CD4-positive, alpha-beta memory T cell (primary cell): ENCODE data around the gene CBL. TPM values are rescaled to one million over a fixed set of nuclear protein-coding genes. Genes with fewer than 3 reads are reported as not detected.

Source experiments
- CTCF ChIA-PET: fragments of 350-600 bp; sonication (Branson Sonifier 250); formaldehyde crosslinking; loops from one replicate; lab custom pipeline; 2021; ENCODE audit warnings: inconsistent platforms; ENCODE audit not compliant: partially characterized antibody; lab: Charles Lee
- POLR2A ChIA-PET: fragments of 350-600 bp; sonication (Branson Sonifier 250); formaldehyde crosslinking; loops from one replicate; lab custom pipeline; 2021; ENCODE audit not compliant: partially characterized antibody; lab: Charles Lee
- DNase-seq, 5 donors: peaks; one replicate each; pipeline versions ENCODE4 v3.0.0 to v3.0.0-alpha.2; 2020 to 2022; ENCODE audit warnings: mixed read lengths in 1 of 5
- H3K27ac ChIP-seq: one replicate; pipeline ENCODE4 v1.7.0; 2013; ENCODE audit warnings: low read depth, low read length
- H3K27me3 ChIP-seq: 2 replicates; pipeline ENCODE4 v1.7.0; 2013; ENCODE audit warnings: mild to moderate bottlenecking, low read length, moderate library complexity; ENCODE audit not compliant: insufficient read depth
- H3K36me3 ChIP-seq: 2 replicates; pipeline ENCODE4 v1.7.0; 2013; ENCODE audit warnings: mild to moderate bottlenecking, low read length, moderate library complexity; ENCODE audit not compliant: insufficient read depth
- H3K4me1 ChIP-seq: 2 replicates; pipeline ENCODE4 v1.7.0; 2013; ENCODE audit warnings: mild to moderate bottlenecking, low read length, moderate library complexity; ENCODE audit not compliant: insufficient read depth
- H3K4me3 ChIP-seq, 2 donors: one replicate each; pipeline ENCODE4 v1.7.0; 2013; ENCODE audit warnings: low read length in 2 of 2, mild to moderate bottlenecking in 1 of 2
- H3K9me3 ChIP-seq, 2 donors: one replicate each; pipeline ENCODE4 v1.7.0; 2013; ENCODE audit warnings: low read length in 2 of 2, control low read depth in 1 of 2; ENCODE audit not compliant: control insufficient read depth in 1 of 2
- H3K27ac Mint-ChIP-seq, 7 donors: one replicate each; pipeline ENCODE4 v1.8.0; 2020 to 2021; ENCODE audit warnings: mixed read lengths in 7 of 7, mild to moderate bottlenecking in 6 of 7, inconsistent platforms in 3 of 7, moderate library complexity in 3 of 7
- H3K27me3 Mint-ChIP-seq, 2 donors: one replicate each; pipeline ENCODE4 v1.8.0; 2020 to 2021; ENCODE audit warnings: mixed read lengths in 2 of 2
- H3K36me3 Mint-ChIP-seq, 2 donors: one replicate each; pipeline ENCODE4 v1.8.0; 2020 to 2021; ENCODE audit warnings: mixed read lengths in 2 of 2, inconsistent platforms in 1 of 2, mild to moderate bottlenecking in 1 of 2
- H3K4me1 Mint-ChIP-seq, 4 donors: one replicate each; pipeline ENCODE4 v1.8.0; 2020 to 2021; ENCODE audit warnings: mixed read lengths in 4 of 4, mild to moderate bottlenecking in 1 of 4
- H3K4me3 Mint-ChIP-seq, 8 donors: one replicate each; pipeline ENCODE4 v1.8.0; 2020 to 2021; ENCODE audit warnings: mixed read lengths in 8 of 8, mild to moderate bottlenecking in 7 of 8, moderate library complexity in 6 of 8, inconsistent platforms in 3 of 8
- H3K9me3 Mint-ChIP-seq, 8 donors: one replicate each; pipeline ENCODE4 v1.8.0; 2020 to 2021; ENCODE audit warnings: mixed read lengths in 8 of 8, mild to moderate bottlenecking in 5 of 8, inconsistent platforms in 3 of 8, moderate library complexity in 1 of 8
- intact Hi-C: fragments of 100-400 bp; cut with micrococcal nuclease; formaldehyde crosslinking; loops from one replicate; pipeline ENCODE4 v1.15.1; 2023
- microRNA-seq: library from miRNA; unstranded; fragments of <30 nt; microRNA quantifications from one replicate; pipeline ENCODE4 v1.2.0, GENCODE V29; 2021; ENCODE audit warnings: borderline replicate concordance, borderline number of aligned reads, borderline microRNAs expressed, mixed read lengths
- polyA plus RNA-seq, 2 donors: library from polyadenylated mRNA; unstranded; fragments of 300-500 nt; fragmentation: Illumina TruSeq; gene quantifications; one replicate each; pipeline ENCODE4 v1.2.3, GENCODE V29; 2021
- total RNA-seq, 2 experiments: library from RNA; stranded (reverse); gene quantifications; one replicate each; pipeline ENCODE4 v1.2.3, GENCODE V29; 2021

Gene CBL
- total and polyA plus RNA-seq, 4 experiments from 2014 or later: 3.6 to 39.8 (median 27.6) TPM

GRCh38 chr11:119357074-119357473 is 150.9 kb downstream of the CBL start:
- POLR2A ChIA-PET: interaction anchor here (3.7 kb wide), 1 partner anchor 24 kb away, joined by 16 read pairs; the partner anchor contains the start of gene USP2
- peaks cover 3 to 12% (median 6%) of the 10 kb centered on the region in 4 donors for H3K4me1 Mint-ChIP-seq
- H3K9me3 Mint-ChIP-seq: no peaks in the 10 kb centered on the region
- H3K36me3 ChIP-seq: no peaks in the 10 kb centered on the region
- CTCF ChIA-PET: interaction anchor here (0.6 to 4.7 kb wide), 16 partner anchors 8 to 1420 kb away, joined by 4 to 179 read pairs (median 10); partner anchors contain the start of genes C1QTNF5, MFRP, NECTIN1 and USP2
- peaks cover 5% of the 10 kb centered on the region for H3K4me1 ChIP-seq
- H3K9me3 ChIP-seq: no peaks in the 10 kb centered on the region
- no peaks in the 10 kb centered on the region for H3K36me3 Mint-ChIP-seq
- no peak overlapping the region for H3K4me3 ChIP-seq
- no peak overlapping the region for H3K27ac ChIP-seq
- H3K27me3 ChIP-seq: no peaks in the 10 kb centered on the region
- H3K4me3 Mint-ChIP-seq: peak overlapping the region; percentile 39 to 80 (median 64)
- DNase-seq: no peak
- H3K27me3 Mint-ChIP-seq: peaks cover 6 to 8% of the 10 kb centered on the region in 2 donors
- H3K27ac Mint-ChIP-seq: peak overlapping the region in 4 of 7 donors; percentile 28 to 87 (median 41)
- intact Hi-C loops: no loop called here

Small RNA genes within 50 kb of the gene (microRNA-seq; reads per million reads assigned to microRNA genes)
- not detected for gene MIR6756

Other genes starting within 250 kb of the CBL start
- gene FOXR1, start 234.6 kb upstream of the CBL start, total RNA-seq: not detected
- not detected for gene FOXR1, start 234.6 kb upstream of the CBL start, polyA plus RNA-seq
- 100 to 1,000 TPM; 109 to 114 TPM for gene CENATAC, start 208.2 kb upstream of the CBL start, total RNA-seq
- 10 to 100 TPM; 13.3 to 16.9 TPM for gene CENATAC, start 208.2 kb upstream of the CBL start, polyA plus RNA-seq
- 1,000 to 10,000 TPM; 2,545 to 2,705 TPM for gene RPS25, start 188.0 kb upstream of the CBL start, total RNA-seq
- gene RPS25, start 188.0 kb upstream of the CBL start, polyA plus RNA-seq: 1,000 to 10,000 TPM; 4,676 to 5,786 TPM
- gene TRAPPC4, start 187.6 kb upstream of the CBL start, total RNA-seq: 10 to 100 TPM; 89.2 to 97.3 TPM
- 100 to 1,000 TPM in 1 of 2 donors, 10 to 100 TPM in 1; 92.1 to 116 TPM for gene TRAPPC4, start 187.6 kb upstream of the CBL start, polyA plus RNA-seq
- 10 to 100 TPM; 14.6 to 14.8 TPM for gene SLC37A4, start 175.5 kb upstream of the CBL start, total RNA-seq
- gene SLC37A4, start 175.5 kb upstream of the CBL start, polyA plus RNA-seq: 10 to 100 TPM; 10.6 to 13.0 TPM
- gene HYOU1, start 149.1 kb upstream of the CBL start, total RNA-seq: 100 to 1,000 TPM; 136 to 146 TPM
- 10 to 100 TPM; 24.1 to 27.9 TPM for gene HYOU1, start 149.1 kb upstream of the CBL start, polyA plus RNA-seq
- 10 to 100 TPM; 56.2 to 61.2 TPM for gene VPS11, start 138.5 kb upstream of the CBL start, total RNA-seq
- gene VPS11, start 138.5 kb upstream of the CBL start, polyA plus RNA-seq: 10 to 100 TPM; 36.0 to 61.7 TPM
- gene HMBS, start 121.5 kb upstream of the CBL start, total RNA-seq: 1 to 10 TPM; 5.1 to 5.8 TPM
- gene HMBS, start 121.5 kb upstream of the CBL start, polyA plus RNA-seq: 10 to 100 TPM; 17.7 to 21.2 TPM
- 10 to 100 TPM; 52.0 to 52.3 TPM for gene DPAGT1, start 104.5 kb upstream of the CBL start, total RNA-seq
- gene DPAGT1, start 104.5 kb upstream of the CBL start, polyA plus RNA-seq: 10 to 100 TPM; 32.9 to 52.3 TPM
- gene C2CD2L, start 99.0 kb upstream of the CBL start, total RNA-seq: 10 to 100 TPM; 35.2 to 37.5 TPM
- 10 to 100 TPM in 1 of 2 donors, 1 to 10 TPM in 1; 2.6 to 13.3 TPM for gene C2CD2L, start 99.0 kb upstream of the CBL start, polyA plus RNA-seq
- 10 to 100 TPM; 70.8 to 75.3 TPM for gene HINFP, start 84.8 kb upstream of the CBL start, total RNA-seq
- 10 to 100 TPM in 1 of 2 donors, 1 to 10 TPM in 1; 9.3 to 16.0 TPM for gene HINFP, start 84.8 kb upstream of the CBL start, polyA plus RNA-seq
- gene ABCG4, start 57.3 kb upstream of the CBL start, total RNA-seq: under 1 TPM in 1 of 2 experiments, not detected in 1; 0.09 TPM
- not detected for gene ABCG4, start 57.3 kb upstream of the CBL start, polyA plus RNA-seq
- 1 to 10 TPM; 8.8 to 9.2 TPM for gene NLRX1, start 37.6 kb upstream of the CBL start, total RNA-seq
- gene NLRX1, start 37.6 kb upstream of the CBL start, polyA plus RNA-seq: 1 to 10 TPM; 5.5 to 7.4 TPM
- 1 to 10 TPM in 1 of 2 experiments, under 1 TPM in 1; 0.86 to 1.1 TPM for gene NHERF4, start 20.9 kb upstream of the CBL start, total RNA-seq
- gene NHERF4, start 20.9 kb upstream of the CBL start, polyA plus RNA-seq: not detected
- gene MCAM, start 110.8 kb downstream of the CBL start, total RNA-seq: under 1 TPM; 0.26 to 0.28 TPM
- under 1 TPM; 0.40 to 0.82 TPM for gene MCAM, start 110.8 kb downstream of the CBL start, polyA plus RNA-seq
- 10 to 100 TPM; 17.5 to 18.3 TPM for gene RNF26, start 128.2 kb downstream of the CBL start, total RNA-seq
- gene RNF26, start 128.2 kb downstream of the CBL start, polyA plus RNA-seq: 10 to 100 TPM; 33.1 to 50.8 TPM
- not detected for gene C1QTNF5, start 134.5 kb downstream of the CBL start, total RNA-seq
- gene C1QTNF5, start 134.5 kb downstream of the CBL start, polyA plus RNA-seq: not detected
- not detected for gene MFRP, start 140.4 kb downstream of the CBL start, total RNA-seq
- not detected for gene MFRP, start 140.4 kb downstream of the CBL start, polyA plus RNA-seq
- under 1 TPM; 0.17 to 0.22 TPM for gene USP2, start 175.4 kb downstream of the CBL start, total RNA-seq
- gene USP2, start 175.4 kb downstream of the CBL start, polyA plus RNA-seq: under 1 TPM in 1 of 2 donors, not detected in 1; 0.21 TPM
- gene THY1, start 216.8 kb downstream of the CBL start, total RNA-seq: not detected
- gene THY1, start 216.8 kb downstream of the CBL start, polyA plus RNA-seq: not detected